HepG2 (cell line): ENCODE data around the gene GRB7. TPM values are rescaled to one million over a fixed set of nuclear protein-coding genes. Genes with fewer than 3 reads are reported as not detected.

Experiments used
- AGO2 ChIP-seq: fragments of 200-400 bp; formaldehyde crosslinking; optimal IDR thresholded peaks from 2 replicates; pipeline ENCODE3; 2017; ENCODE audit warnings: mild to moderate bottlenecking, low read depth, low read length, moderate library complexity
- ATRX ChIP-seq: sonication (generic); formaldehyde crosslinking; IDR thresholded peaks from 2 replicates; pipeline ENCODE4 v1.4.0; 2020; ENCODE audit warnings: missing genetic modification reagents, borderline replicate concordance
- FOSL1 ChIP-seq: sonication (generic); formaldehyde crosslinking; IDR thresholded peaks from 2 replicates; pipeline ENCODE4 v1.9.0; 2021; ENCODE audit warnings: missing genetic modification reagents, borderline replicate concordance
- FOXK2 ChIP-seq: fragments of 450-650 bp; IDR thresholded peaks from 2 replicates; pipeline ENCODE4 v1.6.1; 2016
- GLI4 ChIP-seq: sonication (generic); formaldehyde crosslinking; IDR thresholded peaks from 2 replicates; pipeline ENCODE4 v1.5.1; 2020; ENCODE audit warnings: missing genetic modification reagents, mild to moderate bottlenecking, moderate library complexity, borderline replicate concordance
- MEF2D ChIP-seq: sonication (generic); formaldehyde crosslinking; IDR thresholded peaks from 2 replicates; pipeline ENCODE4 v1.5.1; 2020; ENCODE audit warnings: mild to moderate bottlenecking, missing genetic modification reagents
- MTF1 ChIP-seq: sonication (generic); formaldehyde crosslinking; IDR thresholded peaks from 2 replicates; pipeline ENCODE4 v1.5.0; 2020; ENCODE audit warnings: missing genetic modification reagents
- ZFP36L2 ChIP-seq: sonication (generic); formaldehyde crosslinking; IDR thresholded peaks from 2 replicates; pipeline ENCODE4 v1.4.0; 2020; ENCODE audit warnings: missing genetic modification reagents
- ZMAT3 ChIP-seq: sonication (generic); formaldehyde crosslinking; conservative IDR thresholded peaks from 2 replicates; pipeline ENCODE4 v1.7.0; 2021; ENCODE audit warnings: missing genetic modification reagents
- ZNF251 ChIP-seq: sonication (generic); formaldehyde crosslinking; IDR thresholded peaks from 2 replicates; pipeline ENCODE4 v1.9.0; 2021; ENCODE audit warnings: mild to moderate bottlenecking, missing genetic modification reagents
- ZNF558 ChIP-seq: sonication (generic); formaldehyde crosslinking; IDR thresholded peaks from 2 replicates; pipeline ENCODE4 v1.9.0; 2022; ENCODE audit warnings: mild to moderate bottlenecking, missing genetic modification reagents, borderline replicate concordance
- polyA plus RNA-seq, 8 experiments: library from polyadenylated mRNA; depleted of rRNA in 3 of 8; stranded (reverse) in 7 of 8; unstranded in 1 of 8; fragments of >200 nt; fragmentation: Illumina TruSeq in 4 of 8; extraction: Trizol in 4 of 8; gene quantifications; 2 replicates each; pipeline versions ENCODE4 v1.2.1 to v1.2.3, GENCODE V29; 2011 to 2016; ENCODE audit warnings: low read depth in 4 of 8, missing spikeins in 1 of 8, mixed read lengths in 1 of 8; ENCODE audit not compliant: insufficient read depth in 1 of 8
- total RNA-seq, 5 experiments: library from RNA; depleted of rRNA; stranded (reverse); fragments of >200 nt; fragmentation: Illumina TruSeq; extraction: Trizol; gene quantifications; 2 replicates each; pipeline ENCODE4 v1.2.3, GENCODE V29; 2016; ENCODE audit warnings: low read depth in 1 of 5
- TF ChIP-seq, protein P1 (sequence below): sonication (generic); formaldehyde crosslinking; IDR thresholded peaks from 2 replicates; pipeline ENCODE4 v1.5.0; 2020; ENCODE audit warnings: missing genetic modification reagents, mild to moderate bottlenecking, borderline replicate concordance
- TF ChIP-seq, protein P2 (sequence below): sonication (generic); formaldehyde crosslinking; IDR thresholded peaks from 2 replicates; pipeline ENCODE4 v1.5.0; 2020; ENCODE audit warnings: mild to moderate bottlenecking, low read depth, missing genetic modification reagents, borderline replicate concordance
- TF ChIP-seq, protein P3 (sequence below): sonication (generic); formaldehyde crosslinking; IDR thresholded peaks from 2 replicates; pipeline ENCODE4 v1.8.1; 2022; ENCODE audit warnings: mild to moderate bottlenecking, missing genetic modification reagents
- TF ChIP-seq, protein P4 (sequence below): sonication (generic); formaldehyde crosslinking; IDR thresholded peaks from 2 replicates; pipeline ENCODE4 v1.5.1; 2020; ENCODE audit warnings: mild to moderate bottlenecking, missing genetic modification reagents, moderate library complexity
- TF ChIP-seq, protein P5 (sequence below): sonication (generic); formaldehyde crosslinking; IDR thresholded peaks from 2 replicates; pipeline ENCODE4 v1.4.0; 2020; ENCODE audit warnings: missing genetic modification reagents, borderline replicate concordance
- TF ChIP-seq, protein P6 (sequence below): sonication (generic); formaldehyde crosslinking; IDR thresholded peaks from 2 replicates; pipeline ENCODE4 v1.5.0; 2020; ENCODE audit warnings: mild to moderate bottlenecking, missing genetic modification reagents

GRB7 gene
- total and polyA plus RNA-seq, 2 of the 13 experiments (the other 11 are each of a cell fraction or from before 2014, with no cell fraction given) = 60.2 to 77.7 TPM

GRCh38 chr17:39736319-39737165 is 1.2 kb upstream of the GRB7 start (continued):
- TF ChIP-seq, protein P1, sequence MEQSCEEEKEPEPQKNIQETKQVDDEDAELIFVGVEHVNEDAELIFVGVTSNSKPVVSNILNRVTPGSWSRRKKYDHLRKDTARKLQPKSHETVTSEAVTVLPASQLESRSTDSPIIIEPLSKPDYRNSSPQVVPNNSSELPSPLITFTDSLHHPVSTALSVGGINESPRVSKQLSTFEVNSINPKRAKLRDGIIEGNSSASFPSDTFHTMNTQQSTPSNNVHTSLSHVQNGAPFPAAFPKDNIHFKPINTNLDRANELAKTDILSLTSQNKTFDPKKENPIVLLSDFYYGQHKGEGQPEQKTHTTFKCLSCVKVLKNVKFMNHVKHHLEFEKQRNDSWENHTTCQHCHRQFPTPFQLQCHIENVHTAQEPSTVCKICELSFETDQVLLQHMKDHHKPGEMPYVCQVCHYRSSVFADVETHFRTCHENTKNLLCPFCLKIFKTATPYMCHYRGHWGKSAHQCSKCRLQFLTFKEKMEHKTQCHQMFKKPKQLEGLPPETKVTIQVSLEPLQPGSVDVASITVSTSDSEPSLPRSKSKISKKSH = no peak
- TF ChIP-seq GLI4 (CRISPR knock-in tag) = no peak
- TF ChIP-seq, protein P2, sequence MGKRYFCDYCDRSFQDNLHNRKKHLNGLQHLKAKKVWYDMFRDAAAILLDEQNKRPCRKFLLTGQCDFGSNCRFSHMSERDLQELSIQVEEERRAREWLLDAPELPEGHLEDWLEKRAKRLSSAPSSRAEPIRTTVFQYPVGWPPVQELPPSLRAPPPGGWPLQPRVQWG = no peak
- TF ChIP-seq MEF2D (CRISPR knock-in tag) = no peak
- TF ChIP-seq, protein P3, sequence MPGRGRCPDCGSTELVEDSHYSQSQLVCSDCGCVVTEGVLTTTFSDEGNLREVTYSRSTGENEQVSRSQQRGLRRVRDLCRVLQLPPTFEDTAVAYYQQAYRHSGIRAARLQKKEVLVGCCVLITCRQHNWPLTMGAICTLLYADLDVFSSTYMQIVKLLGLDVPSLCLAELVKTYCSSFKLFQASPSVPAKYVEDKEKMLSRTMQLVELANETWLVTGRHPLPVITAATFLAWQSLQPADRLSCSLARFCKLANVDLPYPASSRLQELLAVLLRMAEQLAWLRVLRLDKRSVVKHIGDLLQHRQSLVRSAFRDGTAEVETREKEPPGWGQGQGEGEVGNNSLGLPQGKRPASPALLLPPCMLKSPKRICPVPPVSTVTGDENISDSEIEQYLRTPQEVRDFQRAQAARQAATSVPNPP (CRISPR knock-in tag) = no peak
- TF ChIP-seq, protein P4, sequence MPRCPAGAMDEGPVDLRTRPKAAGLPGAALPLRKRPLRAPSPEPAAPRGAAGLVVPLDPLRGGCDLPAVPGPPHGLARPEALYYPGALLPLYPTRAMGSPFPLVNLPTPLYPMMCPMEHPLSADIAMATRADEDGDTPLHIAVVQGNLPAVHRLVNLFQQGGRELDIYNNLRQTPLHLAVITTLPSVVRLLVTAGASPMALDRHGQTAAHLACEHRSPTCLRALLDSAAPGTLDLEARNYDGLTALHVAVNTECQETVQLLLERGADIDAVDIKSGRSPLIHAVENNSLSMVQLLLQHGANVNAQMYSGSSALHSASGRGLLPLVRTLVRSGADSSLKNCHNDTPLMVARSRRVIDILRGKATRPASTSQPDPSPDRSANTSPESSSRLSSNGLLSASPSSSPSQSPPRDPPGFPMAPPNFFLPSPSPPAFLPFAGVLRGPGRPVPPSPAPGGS (CRISPR knock-in tag) = peak; percentile 60; the same call in 1 of the 2 replicates
- no peak for TF ChIP-seq AGO2
- no peak for TF ChIP-seq ATRX (CRISPR knock-in tag)
- no peak for TF ChIP-seq ZNF251
- TF ChIP-seq ZFP36L2 (CRISPR knock-in tag) = no peak
- no peak for TF ChIP-seq ZNF558 (CRISPR knock-in tag)
- TF ChIP-seq, protein P5, sequence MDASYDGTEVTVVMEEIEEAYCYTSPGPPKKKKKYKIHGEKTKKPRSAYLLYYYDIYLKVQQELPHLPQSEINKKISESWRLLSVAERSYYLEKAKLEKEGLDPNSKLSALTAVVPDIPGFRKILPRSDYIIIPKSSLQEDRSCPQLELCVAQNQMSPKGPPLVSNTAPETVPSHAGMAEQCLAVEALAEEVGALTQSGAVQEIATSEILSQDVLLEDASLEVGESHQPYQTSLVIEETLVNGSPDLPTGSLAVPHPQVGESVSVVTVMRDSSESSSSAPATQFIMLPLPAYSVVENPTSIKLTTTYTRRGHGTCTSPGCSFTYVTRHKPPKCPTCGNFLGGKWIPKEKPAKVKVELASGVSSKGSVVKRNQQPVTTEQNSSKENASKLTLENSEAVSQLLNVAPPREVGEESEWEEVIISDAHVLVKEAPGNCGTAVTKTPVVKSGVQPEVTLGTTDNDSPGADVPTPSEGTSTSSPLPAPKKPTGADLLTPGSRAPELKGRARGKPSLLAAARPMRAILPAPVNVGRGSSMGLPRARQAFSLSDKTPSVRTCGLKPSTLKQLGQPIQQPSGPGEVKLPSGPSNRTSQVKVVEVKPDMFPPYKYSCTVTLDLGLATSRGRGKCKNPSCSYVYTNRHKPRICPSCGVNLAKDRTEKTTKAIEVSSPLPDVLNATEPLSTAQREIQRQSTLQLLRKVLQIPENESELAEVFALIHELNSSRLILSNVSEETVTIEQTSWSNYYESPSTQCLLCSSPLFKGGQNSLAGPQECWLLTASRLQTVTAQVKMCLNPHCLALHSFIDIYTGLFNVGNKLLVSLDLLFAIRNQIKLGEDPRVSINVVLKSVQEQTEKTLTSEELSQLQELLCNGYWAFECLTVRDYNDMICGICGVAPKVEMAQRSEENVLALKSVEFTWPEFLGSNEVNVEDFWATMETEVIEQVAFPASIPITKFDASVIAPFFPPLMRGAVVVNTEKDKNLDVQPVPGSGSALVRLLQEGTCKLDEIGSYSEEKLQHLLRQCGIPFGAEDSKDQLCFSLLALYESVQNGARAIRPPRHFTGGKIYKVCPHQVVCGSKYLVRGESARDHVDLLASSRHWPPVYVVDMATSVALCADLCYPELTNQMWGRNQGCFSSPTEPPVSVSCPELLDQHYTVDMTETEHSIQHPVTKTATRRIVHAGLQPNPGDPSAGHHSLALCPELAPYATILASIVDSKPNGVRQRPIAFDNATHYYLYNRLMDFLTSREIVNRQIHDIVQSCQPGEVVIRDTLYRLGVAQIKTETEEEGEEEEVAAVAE (CRISPR knock-in tag) = peak; percentile 98
- TF ChIP-seq, protein P6, sequence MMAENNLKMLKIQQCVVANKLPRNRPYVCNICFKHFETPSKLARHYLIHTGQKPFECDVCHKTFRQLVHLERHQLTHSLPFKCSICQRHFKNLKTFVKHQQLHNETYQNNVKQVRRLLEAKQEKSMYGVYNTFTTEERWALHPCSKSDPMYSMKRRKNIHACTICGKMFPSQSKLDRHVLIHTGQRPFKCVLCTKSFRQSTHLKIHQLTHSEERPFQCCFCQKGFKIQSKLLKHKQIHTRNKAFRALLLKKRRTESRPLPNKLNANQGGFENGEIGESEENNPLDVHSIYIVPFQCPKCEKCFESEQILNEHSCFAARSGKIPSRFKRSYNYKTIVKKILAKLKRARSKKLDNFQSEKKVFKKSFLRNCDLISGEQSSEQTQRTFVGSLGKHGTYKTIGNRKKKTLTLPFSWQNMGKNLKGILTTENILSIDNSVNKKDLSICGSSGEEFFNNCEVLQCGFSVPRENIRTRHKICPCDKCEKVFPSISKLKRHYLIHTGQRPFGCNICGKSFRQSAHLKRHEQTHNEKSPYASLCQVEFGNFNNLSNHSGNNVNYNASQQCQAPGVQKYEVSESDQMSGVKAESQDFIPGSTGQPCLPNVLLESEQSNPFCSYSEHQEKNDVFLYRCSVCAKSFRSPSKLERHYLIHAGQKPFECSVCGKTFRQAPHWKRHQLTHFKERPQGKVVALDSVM (CRISPR knock-in tag) = no peak
- no peak for TF ChIP-seq MTF1 (CRISPR knock-in tag)
- TF ChIP-seq ZMAT3 (CRISPR knock-in tag) = no peak
- 0 out of 2 replicates have a peak, but pooled peaks have one; percentile 15 for TF ChIP-seq FOXK2
- TF ChIP-seq FOSL1 (CRISPR knock-in tag) = no peak
